Measurements from ENCODE around the gene MITF. TPM values are rescaled to one million over a fixed set of nuclear protein-coding genes. Genes with fewer than 3 reads are reported as not detected.

MITF gene
- total and polyA plus RNA-seq, 2 of the 4 experiments (the other 2 are of a cell fraction): 6.5 to 16.7 TPM

- Histone ChIP-seq H2AFZ (replicated peaks; ENCODE audit: low read length, poor library complexity) (no peak overlapping the region), H3K4me1 (ENCODE audit: control insufficient read depth, insufficient read depth, low read length) (peaks cover 5% of the 10 kb centered on the region; the same call in 1 of the 2 replicates), H3K4ac (ENCODE audit: low read depth, low read length) (0 out of 2 replicates have a peak overlapping the region, but pooled peaks have one; percentile 4), H3K27me3 (ENCODE audit: control insufficient read depth, insufficient read depth, low read length) (no peaks in the 10 kb centered on the region), H4K91ac (ENCODE audit: insufficient read depth, low read depth, low read length) (peak overlapping the region; percentile 8; the same call in 1 of the 2 replicates), H4K5ac (ENCODE audit: low read depth, low read length) (0 out of 2 replicates have a peak overlapping the region, but pooled peaks have one; percentile 2), H3K79me1 (ENCODE audit: low read depth in 1 of 2, low read length in 2 of 2) (peaks cover 13 to 28% of the 10 kb centered on the region in 2 experiments), H3K9ac (ENCODE audit: low read depth, low read length) (no peak overlapping the region), H3K56ac (ENCODE audit: extremely low read depth, insufficient read depth, low read length) (no peak overlapping the region), H3K9me3 (ENCODE audit: control insufficient read depth, insufficient read depth, low read length) (no peaks in the 10 kb centered on the region), H4K8ac (ENCODE audit: low read depth in 2 of 2, low read length in 2 of 2) (peak overlapping the region; percentile 0 to 56; a peak in 2 of 4 replicates), H3K4me3 (ENCODE audit: insufficient read depth, low read depth, low read length) (no peak overlapping the region), H2BK20ac (ENCODE audit: low read depth, low read length) (peak overlapping the region; percentile 23), H3K23ac (ENCODE audit: low read depth, low read length) (no peak overlapping the region), H2BK15ac (ENCODE audit: low read depth, low read length) (peak overlapping the region; percentile 51; the same call in 2 of the 3 replicates), H3K27ac (ENCODE audit: insufficient read depth, low read length) (0 out of 2 replicates have a peak overlapping the region, but pooled peaks have one; percentile 11), H3K18ac (ENCODE audit: low read depth, low read length) (peak overlapping the region; percentile 26; the same call in 1 of the 2 replicates), H3K36me3 (ENCODE audit: control insufficient read depth, insufficient read depth, low read length) (peaks cover 3% of the 10 kb centered on the region; the same call in 1 of the 2 replicates), H3K9me1 (ENCODE audit: insufficient read depth, low read length) (0 out of 2 replicates have a peak, but pooled peaks cover 2% of the 10 kb centered on the region), H2AK5ac (ENCODE audit: low read depth, low read length) (peak overlapping the region; percentile 70), H3K4me2 (ENCODE audit: low read depth, low read length) (no peak overlapping the region), H2AK9ac (replicated peaks; ENCODE audit: low read depth, low read length, poor library complexity) (no peak overlapping the region), H2BK120ac (ENCODE audit: low read depth, low read length) (peak overlapping the region; percentile 51), H3K14ac (replicated peaks; ENCODE audit: low read depth, low read length) (no peak overlapping the region), H4K20me1 (ENCODE audit: insufficient read depth, low read length) (no peaks in the 10 kb centered on the region), H2BK5ac (ENCODE audit: low read depth, low read length, poor library complexity, severe bottlenecking) (peak overlapping the region; percentile 76)
- TF ChIP-seq MXI1 (IDR thresholded peaks at IDR 0.05; ENCODE audit: borderline replicate concordance, low read depth, low read length): no peak
- TF ChIP-seq CEBPB (IDR thresholded peaks at IDR 0.05; ENCODE audit: low read depth, low read length): no peak
- TF ChIP-seq ELK1 (IDR thresholded peaks at IDR 0.05; ENCODE audit: borderline replicate concordance, low read depth, low read length): no peak
- no peak for TF ChIP-seq BHLHE40 (IDR thresholded peaks at IDR 0.05; ENCODE audit: low read depth, low read length)
- TF ChIP-seq RCOR1 (IDR thresholded peaks at IDR 0.05; ENCODE audit: insufficient replicate concordance, low read length): no peak
- TF ChIP-seq RAD21 (IDR thresholded peaks at IDR 0.05; ENCODE audit: low read length): no peak
- no peak for TF ChIP-seq FOS (IDR thresholded peaks at IDR 0.05; ENCODE audit: low read depth, low read length)
- TF ChIP-seq SMC3 (IDR thresholded peaks at IDR 0.05; ENCODE audit: low read depth, low read length): no peak
- no peak for TF ChIP-seq POLR2A (IDR thresholded peaks at IDR 0.05; ENCODE audit: low read depth, low read length)
- no peak for TF ChIP-seq CHD1 (IDR thresholded peaks at IDR 0.05; ENCODE audit: low read depth, low read length)
- no peak for TF ChIP-seq MAFK (IDR thresholded peaks at IDR 0.05; ENCODE audit: low read depth, low read length)
- no peak for TF ChIP-seq CTCF (conservative IDR thresholded peaks at IDR 0.05; ENCODE audit: low read depth, low read length)
- no peak for TF ChIP-seq USF2 (IDR thresholded peaks at IDR 0.05; ENCODE audit: low read depth, low read length)
- TF ChIP-seq MAZ (IDR thresholded peaks at IDR 0.05; ENCODE audit: borderline replicate concordance, low read depth, low read length): no peak
- no peak for TF ChIP-seq NFE2L2 (IDR thresholded peaks at IDR 0.05; ENCODE audit: low read depth, low read length)
- TF ChIP-seq RFX5 (IDR thresholded peaks at IDR 0.05; ENCODE audit: low read depth, low read length): no peak
- intact Hi-C loops (cut with micrococcal nuclease) (no loop called here), dilution Hi-C loops (cut with HindIII; ENCODE audit: low sequenced_read_pairs, unreplicated experiment) (no loop called here), in situ Hi-C loops (cut with MboI; ENCODE audit: low sequenced_read_pairs) (no loop called here)
- peak; percentile 14; the same call in 1 of the 2 replicates for ATAC-seq (ENCODE audit: low read depth)
- CTCF ChIA-PET: no interaction called here
- peak; percentile 61 for DNase-seq
- POLR2A ChIA-PET (ENCODE audit: unreplicated experiment): no interaction called here
- 80% methylated on average over 1 of the region's 4 CpGs; no CpG with 5 or more reads in 1 of the 2 experiments for WGBS, 2 experiments (ENCODE audit: extremely low coverage in 2 of 2, insufficient read length in 1 of 2)
- no TSS peak for BruUV-seq (replicated peaks)
Measured at GRCh38 chr3:69890084-69890483, 150.8 kb downstream of the MITF start.

Data from IMR-90 (cell line).